Measurements from ENCODE around the gene NRROS. TPM values are rescaled to one million over a fixed set of nuclear protein-coding genes. Genes with fewer than 3 reads are reported as not detected.

NRROS gene
- polyA plus RNA-seq, 1 donor, result 5.1 TPM

DNA sequence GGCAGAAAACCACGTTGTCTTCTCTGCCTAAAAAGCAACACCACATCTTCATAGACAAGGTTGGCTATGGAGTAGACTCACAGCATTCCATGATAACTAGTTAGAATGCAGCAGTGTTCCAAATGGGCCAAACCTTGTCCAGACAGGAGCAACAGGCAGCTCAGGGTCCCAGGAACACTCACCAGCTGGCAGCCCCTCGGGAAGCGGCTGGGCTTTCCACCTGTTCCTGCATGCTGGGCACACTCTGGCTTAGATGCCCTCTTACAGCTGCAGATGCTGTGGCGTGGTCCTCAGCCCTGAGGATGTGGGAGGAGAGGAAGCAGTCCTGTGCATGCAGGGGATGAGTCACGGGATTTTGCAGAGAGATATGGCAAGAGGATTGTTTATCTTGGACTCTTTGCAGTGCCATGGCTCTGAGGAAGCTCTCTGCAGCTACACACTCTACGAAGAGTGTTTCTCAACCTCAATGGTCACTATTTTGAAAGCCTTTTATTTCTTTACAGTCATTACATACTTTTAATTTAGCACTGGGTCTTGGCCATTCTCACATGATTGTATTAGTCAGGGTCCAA, 11.3 kb downstream of the NRROS start:
- DNase-seq (ENCODE audit: low read depth), result no peak

DNA sequence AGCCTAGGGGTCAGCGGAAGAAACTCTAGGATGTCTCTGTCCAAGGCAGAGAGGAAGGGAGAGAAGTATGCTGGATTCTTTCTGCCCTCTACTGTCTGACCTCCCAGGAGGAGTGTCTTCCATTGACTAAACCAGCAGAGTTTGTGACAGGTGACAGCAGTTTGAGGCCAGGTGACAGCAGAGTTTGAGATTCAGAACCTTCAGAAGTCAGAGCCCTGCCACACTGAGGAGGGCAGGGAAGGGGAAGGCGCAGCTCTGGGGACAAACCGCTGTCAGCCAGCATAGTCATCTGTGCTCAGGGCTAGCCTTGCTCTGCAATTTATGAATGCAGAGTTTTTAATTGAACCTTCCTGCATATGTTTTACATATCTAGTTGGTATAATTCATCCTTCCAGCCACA, 12.3 kb downstream of the NRROS start:
- DNase-seq (ENCODE audit: low read depth), result no peak

DNA sequence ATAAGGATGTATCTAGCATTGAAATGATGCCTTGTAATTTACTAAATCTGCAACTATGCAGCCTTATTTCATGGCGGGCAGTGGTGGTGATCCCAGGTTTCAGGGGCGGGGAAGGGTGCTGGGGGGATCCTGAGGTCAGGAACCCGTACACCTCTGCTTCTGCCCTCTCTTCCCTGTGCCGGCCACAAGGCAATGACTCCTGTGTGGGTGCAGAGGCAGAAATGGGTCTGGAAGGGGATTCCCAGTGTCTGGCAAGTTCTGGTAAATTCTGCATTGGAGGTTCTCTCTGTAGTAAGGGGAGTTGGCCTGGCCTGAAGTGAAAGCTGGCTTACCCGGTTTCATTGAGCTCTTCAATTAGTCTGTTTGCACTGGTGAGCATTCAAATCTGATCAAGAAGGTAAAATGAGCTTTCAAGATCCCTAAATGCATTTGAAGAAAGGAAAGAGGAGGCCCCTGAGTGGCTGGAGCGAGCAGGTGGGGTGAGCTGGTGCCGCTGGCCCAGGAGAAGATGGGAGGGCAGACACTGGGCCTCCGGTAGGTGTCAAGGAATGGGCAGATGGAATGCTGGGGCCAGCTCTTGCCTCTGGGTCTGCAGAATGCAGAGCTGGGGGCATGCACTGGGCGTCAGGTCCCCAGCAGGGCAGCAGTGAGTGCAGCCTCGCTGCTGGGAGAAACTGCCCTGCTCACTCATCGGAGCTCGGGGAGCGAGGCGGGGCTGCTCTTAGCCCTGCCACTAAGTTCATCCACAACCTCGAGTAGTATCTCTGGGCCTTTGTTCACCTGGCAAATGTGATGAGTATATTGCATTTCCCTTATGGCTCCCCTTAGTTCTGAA, 13.7 kb downstream of the NRROS start:
- no peak for DNase-seq (ENCODE audit: low read depth)

DNA sequence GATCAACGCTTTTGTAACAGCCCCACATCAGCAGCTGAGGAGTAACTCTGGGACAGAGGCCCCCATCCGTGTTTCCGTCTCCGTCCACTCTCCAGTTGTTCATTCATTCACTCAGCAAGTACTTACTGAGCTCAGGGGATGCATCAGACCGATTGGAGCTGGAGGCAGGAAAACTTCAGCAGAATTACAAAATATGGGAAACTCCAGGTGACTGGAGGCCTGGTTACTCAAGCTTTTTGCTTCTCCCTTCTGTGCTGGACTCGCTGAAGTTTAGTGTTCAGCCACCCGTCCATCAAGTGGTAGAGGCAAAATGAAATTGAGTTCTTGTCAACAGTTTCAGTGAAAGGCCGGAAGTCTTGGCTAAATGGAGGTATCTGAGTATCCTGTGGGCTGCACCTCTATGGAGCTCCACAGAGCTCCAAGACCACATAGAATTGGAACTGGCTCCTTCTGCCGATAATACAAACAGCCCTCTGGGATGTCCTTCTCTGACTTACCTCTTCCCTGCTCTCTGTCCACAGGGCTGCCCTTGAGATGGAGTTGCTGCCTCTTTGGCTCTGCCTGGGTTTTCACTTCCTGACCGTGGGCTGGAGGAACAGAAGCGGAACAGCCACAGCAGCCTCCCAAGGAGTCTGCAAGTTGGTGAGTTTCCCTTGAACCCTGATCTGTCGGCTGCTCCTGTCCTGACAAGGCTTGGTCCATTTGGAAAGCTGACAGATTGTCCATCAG, 14.7 kb downstream of the NRROS start:
- DNase-seq (ENCODE audit: low read depth), result no peak

- no peak for DNase-seq (ENCODE audit: low read depth)
Observed at GRCh38 chr3:196654735-196655090, 15.2 kb downstream of the NRROS start.

- DNase-seq (ENCODE audit: low read depth), result no peak
Observed at GRCh38 chr3:196655496-196655895, 16.0 kb downstream of the NRROS start.

GRCh38 chr3:196656213-196656612, 16.7 kb downstream of the NRROS start:
- DNase-seq (ENCODE audit: low read depth), result no peak

DNA sequence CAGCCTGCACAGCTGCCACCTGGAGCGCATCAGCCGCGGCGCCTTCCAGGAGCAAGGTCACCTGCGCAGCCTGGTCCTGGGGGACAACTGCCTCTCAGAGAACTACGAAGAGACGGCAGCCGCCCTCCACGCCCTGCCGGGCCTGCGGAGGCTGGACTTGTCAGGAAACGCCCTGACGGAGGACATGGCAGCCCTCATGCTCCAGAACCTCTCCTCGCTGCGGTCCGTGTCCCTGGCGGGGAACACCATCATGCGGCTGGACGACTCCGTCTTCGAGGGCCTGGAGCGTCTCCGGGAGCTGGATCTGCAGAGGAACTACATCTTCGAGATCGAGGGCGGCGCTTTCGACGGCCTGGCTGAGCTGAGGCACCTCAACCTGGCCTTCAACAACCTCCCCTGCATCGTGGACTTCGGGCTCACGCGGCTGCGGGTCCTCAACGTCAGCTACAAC, 20.4 kb downstream of the NRROS start:
- DNase-seq (ENCODE audit: low read depth), result no peak

- no peak for DNase-seq (ENCODE audit: low read depth)
Observed at GRCh38 chr3:196660381-196661166, 21.1 kb downstream of the NRROS start.

- DNase-seq (ENCODE audit: low read depth), result no peak
Observed at GRCh38 chr3:196661400-196661799, 21.9 kb downstream of the NRROS start.

- no peak for DNase-seq (ENCODE audit: low read depth)
Observed at GRCh38 chr3:196662033-196662432, 22.5 kb downstream of the NRROS start.

GRCh38 chr3:196662711-196663571, 23.4 kb downstream of the NRROS start:
- no peak for DNase-seq (ENCODE audit: low read depth)

GRCh38 chr3:196666001-196666867, 26.7 kb downstream of the NRROS start:
- no peak for DNase-seq (ENCODE audit: low read depth)

DNA sequence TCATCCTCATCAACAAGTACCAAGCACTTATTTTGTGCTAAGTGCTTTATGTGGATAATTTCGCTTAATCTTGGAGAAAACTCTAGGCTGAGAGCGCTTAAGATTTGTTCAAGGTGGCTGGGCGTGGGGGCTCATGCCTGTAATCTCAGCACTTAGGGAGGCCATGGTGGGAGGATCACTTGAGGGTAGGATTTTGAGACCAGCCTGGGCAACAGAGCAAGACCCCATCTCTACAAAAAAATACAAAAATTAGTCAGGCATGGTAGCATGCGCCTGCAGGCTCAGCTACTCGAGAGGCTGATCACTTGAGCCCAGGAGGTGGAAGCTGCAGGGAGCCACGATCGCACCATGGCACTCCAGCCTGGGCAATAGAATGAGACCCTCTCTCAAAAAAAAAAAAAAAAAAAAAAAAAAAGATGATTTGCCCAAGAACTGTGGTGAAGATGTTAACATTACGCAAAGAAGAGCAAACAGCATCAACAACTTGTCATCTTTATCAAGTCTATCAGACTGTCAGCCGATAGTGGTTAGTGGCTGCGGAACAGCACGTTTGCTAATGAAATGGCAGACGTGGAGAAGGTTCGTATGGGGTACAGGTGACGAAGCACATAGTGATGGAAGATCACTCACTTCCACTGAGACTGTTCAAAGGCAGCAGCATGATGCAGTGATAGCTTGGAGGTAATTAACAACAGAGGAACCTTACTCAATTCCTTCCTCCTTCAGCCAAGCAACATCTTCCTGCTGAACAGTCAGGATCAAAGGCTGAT, 27.7 kb downstream of the NRROS start:
- DNase-seq (ENCODE audit: low read depth), result no peak

- DNase-seq (ENCODE audit: low read depth), result no peak
Observed at GRCh38 chr3:196670339-196670738, 30.8 kb downstream of the NRROS start.

DNA sequence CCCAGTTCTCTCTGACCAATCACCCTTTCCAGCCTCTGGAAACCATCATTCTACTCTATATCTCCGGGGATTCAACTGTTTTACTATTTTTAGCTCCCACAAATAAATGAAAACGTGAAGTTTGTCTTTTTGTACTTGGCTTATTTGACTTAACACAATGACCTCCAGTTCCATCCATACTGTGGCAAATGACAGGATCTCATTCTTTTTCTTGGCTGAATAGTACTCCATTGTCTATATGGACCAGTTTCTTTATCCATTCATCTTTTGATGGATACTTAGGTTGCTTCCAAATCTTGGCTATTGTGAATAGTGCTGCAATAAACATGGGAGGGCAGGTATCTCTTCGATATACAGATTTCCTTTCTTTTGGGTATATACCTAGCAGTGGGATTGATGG, 34.1 kb downstream of the NRROS start:
- DNase-seq (ENCODE audit: low read depth), result no peak

DNA sequence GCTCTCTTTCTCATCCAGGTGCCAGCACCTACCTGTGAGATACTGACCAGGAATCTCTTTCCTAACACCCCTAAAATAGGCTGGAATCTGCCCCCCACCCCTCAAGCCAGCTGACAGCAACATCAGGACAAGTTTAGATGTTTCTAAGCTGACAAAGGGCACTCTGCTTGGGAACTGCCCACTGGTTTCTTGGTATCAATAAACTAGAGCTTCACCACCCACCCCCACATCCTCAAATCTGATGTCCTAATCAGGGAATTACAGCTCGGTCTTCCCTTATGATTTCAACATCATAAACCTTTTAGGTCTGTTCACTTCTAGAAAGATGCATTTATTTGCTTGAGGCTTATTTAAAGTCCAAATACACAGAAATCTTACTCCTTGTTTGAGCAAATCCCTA, 37.9 kb downstream of the NRROS start:
- no peak for DNase-seq (ENCODE audit: low read depth)

DNA sequence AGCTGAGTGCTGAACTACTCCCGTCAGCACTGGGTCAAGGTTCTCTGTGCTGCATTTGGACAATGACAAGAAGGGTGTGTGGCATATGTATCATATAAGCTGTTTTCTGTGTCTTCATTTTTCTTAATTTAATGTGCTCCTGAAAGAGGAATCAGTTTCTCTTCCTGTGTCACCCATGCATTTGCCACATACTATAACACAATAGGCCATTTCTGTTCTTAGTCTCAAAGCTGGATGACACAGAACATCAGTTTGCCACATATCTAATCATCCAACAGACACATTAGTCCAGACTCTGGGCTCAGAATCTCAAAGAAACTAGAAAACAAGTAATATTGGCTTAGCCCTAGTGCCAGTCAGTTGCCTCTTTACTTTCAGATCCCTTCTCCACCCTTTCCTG, 38.4 kb downstream of the NRROS start:
- DNase-seq (ENCODE audit: low read depth), result no peak

Measured in forelimb muscle (tissue), 1 donor.